GM21423 (cell line): ENCODE measurements around the gene MACROD2.

Experiments
- ATAC-seq: cut with Tn5 transposase; IDR thresholded peaks from one replicate; pipeline ENCODE4 v1.9.1; 2021; ENCODE audit warnings: mild to moderate bottlenecking, moderate library complexity; ENCODE audit not compliant: unreplicated experiment

MACROD2 gene

GRCh38 chr20:14062171-14062570 is 66.9 kb downstream of the MACROD2 start:
- no peak for ATAC-seq

- no peak for ATAC-seq
These were observed 67.5 kb downstream of the MACROD2 start for GRCh38 chr20:14062786-14063185.

GRCh38 chr20:14064333-14064732 is 69.0 kb downstream of the MACROD2 start:
- no peak for ATAC-seq

- no peak for ATAC-seq
These were observed 69.6 kb downstream of the MACROD2 start for GRCh38 chr20:14064921-14065320.

- no peak for ATAC-seq
These were observed 70.5 kb downstream of the MACROD2 start for GRCh38 chr20:14065774-14066173.

GRCh38 chr20:14067603-14068002 is 72.3 kb downstream of the MACROD2 start:
- ATAC-seq = no peak

- ATAC-seq = no peak
These were observed 74.5 kb downstream of the MACROD2 start for GRCh38 chr20:14069796-14070195.

- no peak for ATAC-seq
These were observed 98.3 kb downstream of the MACROD2 start for GRCh38 chr20:14093652-14094051.

GRCh38 chr20:14098261-14098660 is 102.9 kb downstream of the MACROD2 start:
- ATAC-seq = no peak

- no peak for ATAC-seq
These were observed 118.1 kb downstream of the MACROD2 start for GRCh38 chr20:14113416-14113815.

- no peak for ATAC-seq
These were observed 118.9 kb downstream of the MACROD2 start for GRCh38 chr20:14114065-14114704.

GRCh38 chr20:14116037-14116436 is 120.7 kb downstream of the MACROD2 start:
- no peak for ATAC-seq

GRCh38 chr20:14117768-14118167 is 122.5 kb downstream of the MACROD2 start:
- no peak for ATAC-seq

GRCh38 chr20:14126856-14127255 is 131.5 kb downstream of the MACROD2 start:
- ATAC-seq = no peak

GRCh38 chr20:14127514-14128223 is 132.4 kb downstream of the MACROD2 start:
- no peak for ATAC-seq

- ATAC-seq = no peak
These were observed 138.7 kb downstream of the MACROD2 start for GRCh38 chr20:14134004-14134403.

GRCh38 chr20:14142171-14142570 is 146.9 kb downstream of the MACROD2 start:
- no peak for ATAC-seq

GRCh38 chr20:14142964-14143627 is 147.8 kb downstream of the MACROD2 start:
- ATAC-seq = no peak

GRCh38 chr20:14148042-14148441 is 152.7 kb downstream of the MACROD2 start:
- ATAC-seq = no peak

- no peak for ATAC-seq
These were observed 160.0 kb downstream of the MACROD2 start for GRCh38 chr20:14155361-14155760.

GRCh38 chr20:14178528-14178927 is 183.2 kb downstream of the MACROD2 start:
- no peak for ATAC-seq

- no peak for ATAC-seq
These were observed 183.6 kb downstream of the MACROD2 start for GRCh38 chr20:14178952-14179351.
